HG02763 (cell line): ENCODE data around the gene CBX2.

Experiments
- ATAC-seq: cut with Tn5 transposase; IDR thresholded peaks from one replicate; pipeline ENCODE4 v1.9.1; 2021; ENCODE audit warnings: mild to moderate bottlenecking, moderate library complexity; ENCODE audit not compliant: unreplicated experiment

Gene CBX2

GRCh38 chr17:79786930-79787643 is 9.1 kb downstream of the CBX2 start:
- no peak for ATAC-seq

DNA sequence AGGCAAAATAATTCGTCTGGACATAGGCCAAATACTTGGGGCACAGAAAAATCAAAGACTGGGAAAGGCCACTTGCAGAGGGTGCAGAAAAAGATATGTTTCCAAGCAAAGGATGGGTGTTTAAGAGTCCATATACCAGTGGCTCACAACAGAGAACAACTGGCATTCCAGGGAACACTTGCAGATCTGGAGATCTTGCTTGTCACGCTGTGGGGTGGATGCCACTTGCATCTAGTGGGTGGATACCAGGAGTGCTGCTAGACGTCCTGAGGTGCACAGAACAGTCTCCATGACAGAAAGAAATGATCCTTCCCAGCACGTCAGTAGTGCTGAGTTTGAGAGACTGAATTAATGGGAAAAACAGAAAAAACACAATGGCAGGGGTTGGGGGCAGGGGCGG is 10.5 kb downstream of the CBX2 start:
- ATAC-seq, result no peak

GRCh38 chr17:79788989-79789942 is 11.3 kb downstream of the CBX2 start:
- ATAC-seq, result no peak

- no peak for ATAC-seq
These were observed 12.2 kb downstream of the CBX2 start for GRCh38 chr17:79789943-79790804.

GRCh38 chr17:79790805-79791734 is 13.1 kb downstream of the CBX2 start:
- no peak for ATAC-seq

DNA sequence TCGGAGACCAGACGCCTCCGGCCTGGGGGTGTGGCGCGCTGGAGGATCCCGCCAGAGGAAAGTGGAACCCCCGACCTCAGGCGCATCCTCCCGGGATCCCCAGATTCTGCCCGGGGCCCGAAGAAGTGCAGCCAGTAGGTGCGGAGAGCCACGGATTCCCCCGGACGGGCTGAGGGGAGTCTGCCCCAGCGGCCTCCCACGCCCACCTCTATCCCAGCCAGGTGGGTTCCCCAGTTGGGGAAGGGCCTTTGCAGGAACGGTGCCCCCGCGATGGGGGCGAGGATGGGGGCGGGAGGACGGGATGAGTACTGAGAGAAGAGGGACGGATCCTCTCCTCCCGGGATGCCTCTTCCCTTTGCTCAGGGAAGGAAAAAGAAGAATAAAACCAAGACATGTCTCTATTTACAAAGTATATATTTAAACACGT is 13.8 kb downstream of the CBX2 start:
- ATAC-seq, result no peak

GRCh38 chr17:79792341-79792871 is 14.5 kb downstream of the CBX2 start:
- no peak for ATAC-seq

GRCh38 chr17:79792984-79793923 is 15.3 kb downstream of the CBX2 start:
- no peak for ATAC-seq

- no peak for ATAC-seq
These were observed 16.0 kb downstream of the CBX2 start for GRCh38 chr17:79793924-79794304.

DNA sequence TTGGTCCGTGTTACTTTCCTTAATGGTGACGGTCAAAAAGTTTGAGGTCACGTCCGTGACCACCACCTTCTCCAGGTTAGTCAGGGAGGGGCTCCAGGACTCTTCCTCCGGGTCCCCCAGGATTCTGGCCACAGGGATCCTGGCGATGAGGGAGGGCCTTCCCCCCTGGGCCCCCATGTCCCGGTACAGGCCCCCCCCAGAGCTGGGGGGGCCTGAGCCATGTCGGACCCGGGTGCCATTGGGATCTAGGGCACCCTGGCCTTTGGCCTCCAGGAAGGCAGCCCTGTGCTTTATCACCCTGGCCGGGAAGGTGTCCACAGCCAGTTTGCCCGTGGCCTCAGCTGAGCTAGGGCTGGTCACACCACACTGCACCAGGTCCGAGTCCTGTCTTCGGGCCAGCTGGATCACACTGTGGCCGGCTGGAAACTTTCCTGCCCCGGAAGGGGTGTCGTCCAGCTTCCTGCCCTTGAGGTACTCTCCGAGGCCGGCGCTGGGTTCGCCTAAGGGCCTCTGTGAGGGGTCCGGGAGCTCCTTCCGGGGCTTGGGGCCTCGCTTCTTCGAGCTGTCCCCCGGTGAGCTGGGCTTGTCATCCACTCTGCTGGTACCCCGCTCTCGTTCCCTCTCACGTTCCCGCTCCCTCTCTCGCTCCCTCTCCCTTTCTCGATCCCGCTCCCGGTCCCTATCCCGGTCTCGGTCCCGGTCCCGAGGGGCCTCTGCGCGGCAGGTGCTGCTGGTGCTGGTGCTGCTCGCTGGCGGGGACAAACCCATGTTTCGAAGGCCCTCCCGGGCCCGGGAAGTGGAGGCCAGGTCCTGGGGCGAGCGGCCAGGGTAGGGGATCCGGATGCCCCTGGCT is 16.9 kb downstream of the CBX2 start:
- no peak for ATAC-seq

- no peak for ATAC-seq
These were observed 18.0 kb downstream of the CBX2 start for GRCh38 chr17:79795795-79796443.

- no peak for ATAC-seq
These were observed 18.5 kb downstream of the CBX2 start for GRCh38 chr17:79796444-79796762.

- peak; percentile 86 for ATAC-seq
These were observed 19.0 kb downstream of the CBX2 start, which contains the start of gene CBX8 for GRCh38 chr17:79796763-79797491. Gene CBX8 (minus strand): TSS chr17:79797077. CDS start chr17:79796998, 79 bp downstream.

GRCh38 chr17:79797492-79798298 is 19.7 kb downstream of the CBX2 start:
- ATAC-seq, result peak; percentile 14

DNA sequence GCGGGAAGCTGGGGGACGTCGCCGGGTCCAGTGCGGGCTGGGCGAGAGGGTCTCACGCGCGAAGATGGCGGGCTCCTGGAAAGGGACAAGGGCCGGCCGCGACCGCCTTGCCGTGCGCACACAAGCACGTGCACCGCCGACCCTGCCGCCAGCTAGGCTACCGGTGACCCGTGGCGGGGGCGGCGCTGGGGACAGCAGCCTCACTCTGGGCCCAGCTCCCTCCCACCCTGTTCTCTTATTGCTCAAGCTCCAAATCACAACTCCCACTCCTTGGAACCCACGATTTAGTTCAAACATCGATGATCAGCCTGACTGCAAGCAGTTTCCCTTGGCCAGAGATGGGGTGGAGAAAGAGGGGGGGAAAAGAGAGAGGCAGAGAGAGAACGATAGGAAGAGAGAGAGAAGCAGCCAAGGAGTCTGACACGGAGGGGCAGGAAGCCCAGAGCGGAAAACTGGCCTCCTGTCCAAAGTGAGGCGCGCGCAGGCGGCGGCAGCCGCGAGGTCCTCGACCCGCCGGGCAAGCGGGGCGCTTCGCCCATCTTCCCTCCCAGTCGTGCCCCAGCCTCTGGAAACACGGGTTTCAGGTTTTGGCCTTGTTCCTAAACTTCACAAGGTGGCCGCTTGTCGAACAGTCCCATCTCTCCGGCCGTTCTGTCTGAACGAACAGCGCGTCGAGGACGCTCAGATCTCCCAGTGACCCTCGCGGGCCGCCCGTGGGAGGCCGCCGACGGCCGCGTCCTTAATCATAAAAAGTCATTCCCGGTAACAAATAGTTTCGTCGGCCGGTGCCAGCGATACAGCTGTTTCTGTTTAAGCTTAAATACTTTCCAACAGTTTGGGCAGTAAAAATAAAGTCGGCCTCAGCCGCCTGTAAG is 20.6 kb downstream of the CBX2 start:
- no peak for ATAC-seq
